Stimulated activated effector memory CD8-positive, alpha-beta T cell treated with anti-CD3 and anti-CD28 coated beads, Interleukin-12 subunit alpha, Interleukin-12 subunit beta, amount 100 ng/mL, for 72 hours (primary cell): ENCODE data around the gene FERMT3.
A peak's percentile ranks its signal among the peaks of the same experiment; 100 is the strongest.

Experiments
- ATAC-seq: fragments of 150-1000 bp; cut with Tn5 transposase; 2 replicates; pipeline ENCODE4 v1.10.0; 2021
- DNase-seq, 2 donors: peaks; one replicate each; pipeline ENCODE4 v3.0.0; 2021 to 2022; ENCODE audit warnings: low spot score in 2 of 2
- H3K27ac Mint-ChIP-seq: one replicate; pipeline ENCODE4 v1.8.0; 2022; ENCODE audit warnings: mild to moderate bottlenecking, mixed read lengths
- H3K36me3 Mint-ChIP-seq: one replicate; pipeline ENCODE4 v1.8.0; 2022; ENCODE audit warnings: mild to moderate bottlenecking, mixed read lengths
- H3K4me1 Mint-ChIP-seq: one replicate; pipeline ENCODE4 v1.8.0; 2022; ENCODE audit warnings: mixed read lengths
- H3K4me3 Mint-ChIP-seq: one replicate; pipeline ENCODE4 v1.8.0; 2022; ENCODE audit warnings: mild to moderate bottlenecking, mixed read lengths
- H3K9me3 Mint-ChIP-seq: one replicate; pipeline ENCODE4 v1.8.0; 2022; ENCODE audit warnings: mixed read lengths

FERMT3 gene

DNA sequence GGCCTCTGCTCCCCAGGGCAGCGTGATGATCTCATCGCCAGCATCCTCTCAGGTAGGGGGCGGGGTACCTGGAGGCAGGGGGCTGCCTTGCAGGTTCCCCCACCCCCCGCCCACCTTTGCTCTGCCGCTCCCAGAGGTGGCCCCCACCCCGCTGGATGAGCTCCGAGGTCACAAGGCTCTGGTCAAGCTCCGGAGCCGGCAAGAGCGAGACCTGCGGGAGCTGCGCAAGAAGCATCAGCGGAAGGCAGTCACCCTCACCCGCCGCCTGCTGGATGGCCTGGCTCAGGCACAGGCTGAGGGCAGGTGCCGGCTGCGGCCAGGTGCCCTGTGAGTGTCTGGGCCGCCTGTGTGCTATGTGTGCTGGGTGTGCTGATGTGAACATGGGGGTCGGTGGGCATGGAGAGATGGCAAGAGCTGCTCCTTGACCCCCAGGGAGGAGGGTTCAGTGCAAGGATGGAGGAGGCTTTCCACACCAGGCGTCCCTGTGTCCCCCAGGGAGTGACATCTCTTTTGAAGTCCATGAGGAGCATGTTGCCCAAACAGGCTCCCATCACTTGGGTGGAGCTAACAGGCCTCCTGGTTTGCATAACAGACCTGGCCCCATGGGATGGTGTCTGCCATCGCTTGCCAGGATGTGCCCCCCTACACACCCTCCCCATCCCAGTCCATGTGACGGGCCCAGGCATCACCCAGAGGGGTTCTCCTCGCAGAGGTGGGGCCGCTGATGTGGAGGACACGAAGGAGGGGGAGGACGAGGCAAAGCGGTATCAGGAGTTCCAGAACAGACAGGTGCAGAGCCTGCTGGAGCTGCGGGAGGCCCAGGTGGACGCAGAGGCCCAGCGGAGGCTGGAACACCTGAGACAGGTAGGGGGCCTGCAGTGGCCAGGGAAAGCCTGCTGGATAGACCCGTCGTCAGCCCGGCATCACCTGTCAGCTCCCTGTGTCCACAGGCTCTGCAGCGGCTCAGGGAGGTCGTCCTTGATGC is 58.9 kb downstream of the FERMT3 start:
- no peak overlapping the region for H3K4me3 Mint-ChIP-seq
- DNase-seq: no peak
- peaks cover 51% of the 10 kb centered on the region for H3K36me3 Mint-ChIP-seq
- H3K27ac Mint-ChIP-seq: no peak overlapping the region
- no peaks in the 10 kb centered on the region for H3K9me3 Mint-ChIP-seq
- peaks cover 32% of the 10 kb centered on the region for H3K4me1 Mint-ChIP-seq
- ATAC-seq: no peak

DNA sequence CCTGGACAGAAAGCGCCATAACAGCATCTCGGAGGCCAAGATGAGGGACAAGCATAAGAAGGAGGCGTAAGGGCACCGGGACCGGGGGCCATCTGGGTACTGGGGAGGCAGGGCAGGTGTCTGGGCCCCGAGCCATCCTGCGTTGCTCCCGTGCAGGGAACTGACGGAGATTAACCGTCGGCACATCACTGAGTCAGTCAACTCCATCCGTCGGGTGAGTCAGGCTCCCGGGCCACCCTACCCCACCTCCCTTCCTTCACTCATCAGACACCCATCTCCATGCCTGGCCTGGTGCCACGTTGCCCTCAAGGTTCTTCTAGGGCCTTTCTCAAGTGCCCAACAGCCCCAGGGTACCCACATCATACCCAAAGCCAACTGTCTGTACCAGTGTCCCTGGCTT is 59.8 kb downstream of the FERMT3 start:
- peaks cover 32% of the 10 kb centered on the region for H3K4me1 Mint-ChIP-seq
- peaks cover 53% of the 10 kb centered on the region for H3K36me3 Mint-ChIP-seq
- no peak overlapping the region for H3K4me3 Mint-ChIP-seq
- peak overlapping the region; percentile 99 for H3K27ac Mint-ChIP-seq
- DNase-seq (no peak), ATAC-seq (no peak)
- H3K9me3 Mint-ChIP-seq: no peaks in the 10 kb centered on the region

DNA sequence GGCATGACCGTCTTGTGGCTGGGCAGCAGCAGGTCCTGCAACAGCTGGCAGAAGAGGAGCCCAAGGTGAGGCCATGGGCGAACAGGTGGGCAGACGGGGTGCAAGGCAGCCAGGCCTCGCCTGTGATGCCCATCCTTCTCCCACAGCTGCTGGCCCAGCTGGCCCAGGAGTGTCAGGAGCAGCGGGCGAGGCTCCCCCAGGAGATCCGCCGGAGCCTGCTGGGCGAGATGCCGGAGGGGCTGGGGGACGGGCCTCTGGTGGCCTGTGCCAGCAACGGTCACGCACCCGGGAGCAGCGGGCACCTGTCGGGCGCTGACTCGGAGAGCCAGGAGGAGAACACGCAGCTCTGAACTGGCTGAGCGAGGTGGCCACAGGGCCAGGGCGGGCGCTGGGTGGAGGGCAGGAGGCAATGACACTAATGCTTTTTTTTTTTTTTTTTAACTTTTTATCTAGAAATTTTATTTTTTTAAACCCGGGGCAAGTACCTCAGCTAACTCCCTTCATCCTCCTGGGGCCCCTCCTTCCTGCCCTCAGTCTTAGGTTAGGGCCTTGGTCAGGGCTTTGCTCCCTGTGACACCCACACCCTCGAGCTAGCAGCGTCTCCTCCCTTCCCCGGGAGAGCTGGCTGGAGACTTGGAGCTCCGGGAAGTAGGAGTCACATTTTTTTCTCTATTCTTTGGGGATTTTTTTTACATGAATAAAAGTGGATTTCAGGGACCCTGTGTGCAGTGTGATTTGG is 60.9 kb downstream of the FERMT3 start:
- Mint-ChIP-seq H3K4me1 (peaks cover 32% of the 10 kb centered on the region), H3K27ac (peak overlapping the region; percentile 99), H3K4me3 (peak overlapping the region; percentile 99), H3K36me3 (peaks cover 60% of the 10 kb centered on the region), H3K9me3 (no peaks in the 10 kb centered on the region)
- DNase-seq: no peak
- ATAC-seq: no peak

DNA sequence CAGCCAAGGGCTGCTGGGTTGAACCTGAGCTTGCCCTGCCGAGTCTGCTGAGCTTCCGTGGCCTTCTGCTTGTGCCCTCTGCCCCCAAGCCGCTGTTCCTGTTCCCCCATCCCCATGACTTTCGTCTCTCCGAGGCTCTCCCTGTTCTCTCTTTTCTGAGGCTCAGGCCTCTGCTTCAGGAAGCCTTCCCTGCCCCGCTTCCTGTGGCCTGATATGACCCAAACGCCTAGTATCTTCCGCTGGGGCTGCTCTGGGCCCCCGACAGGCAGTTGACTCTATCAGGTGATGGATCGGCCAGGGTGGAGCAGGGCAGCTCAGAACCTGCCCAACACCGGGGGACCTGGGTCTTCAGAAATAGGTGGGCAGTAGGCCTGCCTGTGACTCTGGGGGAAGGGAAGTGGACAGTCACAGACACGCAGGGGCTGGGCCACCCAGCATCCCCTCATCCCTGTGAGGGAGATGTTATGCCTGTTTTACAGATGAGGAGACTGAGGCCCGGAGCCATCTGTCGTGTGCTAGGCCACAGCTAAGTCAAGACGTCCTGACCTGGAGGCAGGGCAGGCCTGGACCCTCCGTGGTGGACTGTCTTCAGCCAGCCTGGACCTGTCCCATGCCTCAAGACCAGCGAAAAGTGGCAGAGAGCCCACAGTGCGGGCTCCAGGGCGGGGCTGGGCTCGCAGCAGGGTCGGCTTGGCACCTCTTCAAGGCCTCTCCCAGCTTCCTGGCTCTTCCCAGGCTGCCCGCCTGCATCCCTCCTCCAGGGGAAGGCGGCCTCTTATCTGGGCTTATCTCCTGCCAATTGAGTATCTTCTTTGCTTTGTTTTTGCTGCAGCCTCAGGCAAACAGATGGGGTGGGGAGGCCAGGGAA is 61.7 kb downstream of the FERMT3 start:
- Mint-ChIP-seq H3K27ac (peak overlapping the region; percentile 99), H3K9me3 (no peaks in the 10 kb centered on the region), H3K36me3 (peaks cover 54% of the 10 kb centered on the region), H3K4me1 (peaks cover 26% of the 10 kb centered on the region), H3K4me3 (peak overlapping the region; percentile 99)
- DNase-seq (no peak), ATAC-seq (no peak)

DNA sequence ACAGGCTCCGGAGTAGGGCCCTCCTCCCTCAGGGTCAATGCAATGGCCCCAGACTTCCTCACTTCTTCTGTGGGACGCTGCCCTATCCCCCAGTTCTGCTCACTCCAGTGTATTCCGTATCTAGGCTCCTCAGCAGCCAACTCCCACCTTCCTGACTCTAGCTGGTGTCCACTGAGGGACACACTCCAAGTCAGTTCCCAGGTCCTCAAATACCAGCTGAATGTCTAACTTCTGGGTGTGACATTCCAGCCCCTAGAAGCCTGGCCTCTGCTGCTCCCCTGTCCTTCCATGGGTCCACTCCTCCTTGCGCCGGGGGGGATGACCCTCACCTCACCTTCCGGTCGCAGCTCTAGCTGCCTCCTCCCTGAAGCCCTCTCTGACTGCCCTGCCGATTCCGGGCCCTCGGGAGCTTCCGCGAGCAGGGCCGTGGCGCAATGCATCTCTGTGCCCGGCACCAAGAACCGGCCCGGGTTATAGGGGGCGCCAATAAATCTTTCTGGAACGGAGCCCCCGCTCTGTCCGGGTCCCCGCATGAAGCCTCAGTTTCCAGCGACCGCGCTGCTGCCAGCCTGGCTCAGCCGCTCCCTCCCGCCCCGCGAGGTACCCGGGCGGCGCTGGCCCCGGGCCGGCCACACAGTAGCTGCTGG is 62.5 kb downstream of the FERMT3 start:
- peaks cover 53% of the 10 kb centered on the region for H3K36me3 Mint-ChIP-seq
- H3K27ac Mint-ChIP-seq: peak overlapping the region; percentile 99
- DNase-seq (peak in 1 of 2 donors; percentile 81), ATAC-seq (peak; percentile 22)
- H3K4me1 Mint-ChIP-seq: peaks cover 25% of the 10 kb centered on the region
- no peaks in the 10 kb centered on the region for H3K9me3 Mint-ChIP-seq
- peak overlapping the region; percentile 99 for H3K4me3 Mint-ChIP-seq

DNA sequence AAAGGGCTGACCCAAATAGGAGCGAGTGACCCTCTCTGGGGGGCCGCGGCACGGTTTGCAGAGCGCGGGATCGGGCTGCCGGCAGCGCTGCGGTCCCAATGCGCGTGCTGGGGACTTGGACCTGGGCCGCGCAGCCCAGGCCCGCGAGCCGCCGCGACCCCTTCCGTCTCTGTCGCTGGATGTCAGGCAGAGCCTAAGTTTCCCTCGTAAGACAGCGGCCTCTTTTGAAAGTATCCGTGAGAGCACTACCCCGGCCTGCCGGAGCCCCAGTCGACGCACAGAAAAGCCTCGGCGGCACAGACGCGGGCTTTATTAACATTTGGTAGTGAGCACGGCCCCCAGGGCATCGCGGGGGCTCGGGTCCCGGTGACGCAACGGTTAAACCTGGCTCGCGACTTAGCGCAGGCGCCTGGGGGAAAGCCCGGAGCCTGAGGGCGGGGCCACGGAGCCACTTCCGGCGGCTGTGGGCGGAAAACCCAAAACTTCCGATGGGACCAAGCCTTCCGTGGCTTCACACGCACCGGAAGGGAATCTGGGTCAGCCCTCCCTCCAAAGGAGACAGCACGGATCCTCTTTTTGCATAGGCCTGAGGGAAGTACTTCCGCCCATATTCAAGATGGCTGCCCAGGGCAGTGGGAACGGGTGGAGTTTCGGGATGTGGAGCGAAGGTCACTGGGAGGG is 63.2 kb downstream of the FERMT3 start:
- peak overlapping the region; percentile 99 for H3K4me3 Mint-ChIP-seq
- DNase-seq: peak; percentile 95 to 99

More for the DNA sequence above, 63.2 kb downstream of the FERMT3 start:
- H3K9me3 Mint-ChIP-seq: no peaks in the 10 kb centered on the region
- H3K27ac Mint-ChIP-seq: peak overlapping the region; percentile 99
- H3K4me1 Mint-ChIP-seq: peaks cover 25% of the 10 kb centered on the region
- peak; percentile 84 for ATAC-seq
- peaks cover 53% of the 10 kb centered on the region for H3K36me3 Mint-ChIP-seq
